ENCODE data around the gene FABP3. TPM values are rescaled to one million over a fixed set of nuclear protein-coding genes. Genes with fewer than 3 reads are reported as not detected.

The FABP3 gene
- total RNA-seq, 2 experiments from 2014 or later, result 0.62 TPM; not detected in 1

DNA sequence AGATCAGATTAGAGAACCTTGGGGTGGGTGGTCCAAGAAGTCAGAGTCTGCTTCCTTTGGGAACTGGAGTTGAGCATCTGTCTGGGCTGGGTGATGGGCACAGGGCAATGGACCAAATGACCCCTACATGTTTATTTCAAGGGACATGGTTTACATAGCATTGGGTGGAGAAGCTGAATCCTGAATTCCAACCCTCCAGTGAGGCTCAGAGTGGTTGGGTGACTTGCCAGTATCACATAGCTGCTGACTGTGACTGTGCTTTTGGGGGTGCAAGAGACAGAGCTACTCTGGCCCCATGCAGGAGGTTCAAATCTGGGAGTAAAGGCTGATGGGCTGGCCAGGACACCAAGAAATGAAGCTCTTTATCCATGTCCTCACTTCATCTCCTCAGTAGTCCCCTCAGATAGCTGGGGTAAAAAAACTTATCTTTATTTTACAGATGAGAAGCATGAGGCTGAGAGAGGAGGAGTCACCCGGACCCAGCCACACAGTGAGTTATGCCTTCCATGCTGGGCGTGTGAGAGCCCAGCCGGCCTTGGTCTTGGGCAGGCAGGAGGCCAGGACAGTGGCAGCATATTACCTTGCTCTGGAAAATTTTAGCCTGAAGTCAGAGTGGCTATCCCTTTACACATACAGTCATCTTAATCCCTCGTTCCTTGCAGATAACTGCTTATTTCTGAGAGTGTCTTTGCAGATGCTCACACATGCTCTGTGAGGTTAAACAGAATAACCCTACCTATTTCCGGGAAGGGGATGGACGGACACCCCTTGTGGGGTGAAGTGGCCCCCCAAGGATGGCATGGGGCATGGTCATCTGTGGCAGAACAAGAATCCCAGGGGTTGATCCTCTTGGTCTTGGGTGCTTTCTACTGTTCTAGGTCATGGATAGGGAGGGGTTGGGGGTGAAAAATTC, 37.3 kb upstream of the FABP3 start:
- peaks cover 50% of the 10 kb centered on the region for H3K27me3 Mint-ChIP-seq
- POLR2A ChIA-PET, result no interaction called here
- H3K4me1 Mint-ChIP-seq, result peaks cover 5% of the 10 kb centered on the region
- H3K4me3 Mint-ChIP-seq, result no peak overlapping the region
- no peaks in the 10 kb centered on the region for H3K36me3 Mint-ChIP-seq
- no peaks in the 10 kb centered on the region for H3K9me3 Mint-ChIP-seq
- no peak for DNase-seq
- no peak overlapping the region for H3K27ac Mint-ChIP-seq
- ATAC-seq (ENCODE audit: low read depth), result no peak

DNA sequence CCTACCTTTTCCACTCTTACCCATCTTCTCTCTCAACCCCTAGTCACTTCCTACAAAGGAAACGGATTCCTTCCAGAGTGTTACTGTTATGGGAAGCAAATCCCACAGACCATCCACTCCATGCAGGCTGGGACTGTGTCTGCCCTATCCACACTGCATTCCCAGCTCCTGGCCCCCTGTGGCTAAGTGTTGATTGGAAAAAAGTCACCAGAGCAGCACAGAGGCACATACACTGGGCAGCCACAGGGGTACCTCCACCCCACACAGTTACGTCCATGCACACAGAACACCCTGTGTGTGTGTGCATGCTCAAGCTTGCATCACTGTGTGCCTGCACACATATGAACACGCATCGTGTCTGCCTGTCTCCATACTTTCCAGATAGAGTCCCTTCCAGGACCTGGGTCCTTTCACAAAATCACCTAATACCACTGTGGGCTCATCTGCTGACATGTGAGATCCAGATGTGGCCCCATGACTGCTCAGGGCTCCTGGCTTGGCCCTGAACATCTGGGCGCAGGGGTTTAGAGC, 36.0 kb upstream of the FABP3 start:
- peaks cover 40% of the 10 kb centered on the region for H3K27me3 Mint-ChIP-seq
- DNase-seq, result no peak
- H3K4me3 Mint-ChIP-seq, result no peak overlapping the region
- POLR2A ChIA-PET, result no interaction called here
- no peaks in the 10 kb centered on the region for H3K36me3 Mint-ChIP-seq
- H3K4me1 Mint-ChIP-seq, result peaks cover 5% of the 10 kb centered on the region
- no peak for ATAC-seq (ENCODE audit: low read depth)
- H3K9me3 Mint-ChIP-seq, result no peaks in the 10 kb centered on the region
- H3K27ac Mint-ChIP-seq, result no peak overlapping the region

DNA sequence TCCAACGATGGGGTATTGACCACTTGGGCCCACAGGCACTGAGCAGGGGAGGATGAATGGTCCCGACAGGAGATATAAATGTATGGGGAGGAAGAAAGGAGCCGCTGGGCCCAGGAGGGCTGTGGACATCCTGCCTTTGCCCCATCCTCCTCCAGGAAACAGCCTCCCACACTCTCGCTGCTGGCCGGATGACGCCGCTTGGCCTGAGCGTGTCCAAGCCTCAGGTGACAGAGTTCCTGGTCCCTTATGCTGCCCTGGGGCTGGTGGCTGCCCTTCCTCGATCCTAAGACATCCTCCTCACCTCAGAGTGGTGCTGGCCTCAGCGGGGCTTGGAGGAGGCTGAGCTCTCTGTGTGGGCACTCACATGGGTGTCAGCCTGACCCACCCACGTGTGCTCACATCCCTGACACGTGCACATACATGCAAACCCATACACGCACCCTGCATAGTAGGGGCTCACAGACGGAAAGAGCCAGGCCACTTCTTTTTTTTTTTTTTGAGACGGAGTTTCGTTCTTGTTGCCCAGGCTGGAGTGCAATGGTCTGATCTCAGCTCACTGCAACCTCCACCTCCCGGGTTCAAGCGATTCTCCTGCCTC, 34.3 kb upstream of the FABP3 start:
- Mint-ChIP-seq H3K9me3 (no peaks in the 10 kb centered on the region), H3K36me3 (no peaks in the 10 kb centered on the region), H3K4me1 (no peaks in the 10 kb centered on the region), H3K27me3 (peaks cover 32% of the 10 kb centered on the region), H3K4me3 (no peak overlapping the region), H3K27ac (no peak overlapping the region)
- ATAC-seq (ENCODE audit: low read depth), result no peak
- no peak for DNase-seq
- POLR2A ChIA-PET, result interaction anchor here (0.7 kb wide), 1 partner anchor 220 kb away, joined by 4 read pairs; no protein-coding TSS in a partner anchor

DNA sequence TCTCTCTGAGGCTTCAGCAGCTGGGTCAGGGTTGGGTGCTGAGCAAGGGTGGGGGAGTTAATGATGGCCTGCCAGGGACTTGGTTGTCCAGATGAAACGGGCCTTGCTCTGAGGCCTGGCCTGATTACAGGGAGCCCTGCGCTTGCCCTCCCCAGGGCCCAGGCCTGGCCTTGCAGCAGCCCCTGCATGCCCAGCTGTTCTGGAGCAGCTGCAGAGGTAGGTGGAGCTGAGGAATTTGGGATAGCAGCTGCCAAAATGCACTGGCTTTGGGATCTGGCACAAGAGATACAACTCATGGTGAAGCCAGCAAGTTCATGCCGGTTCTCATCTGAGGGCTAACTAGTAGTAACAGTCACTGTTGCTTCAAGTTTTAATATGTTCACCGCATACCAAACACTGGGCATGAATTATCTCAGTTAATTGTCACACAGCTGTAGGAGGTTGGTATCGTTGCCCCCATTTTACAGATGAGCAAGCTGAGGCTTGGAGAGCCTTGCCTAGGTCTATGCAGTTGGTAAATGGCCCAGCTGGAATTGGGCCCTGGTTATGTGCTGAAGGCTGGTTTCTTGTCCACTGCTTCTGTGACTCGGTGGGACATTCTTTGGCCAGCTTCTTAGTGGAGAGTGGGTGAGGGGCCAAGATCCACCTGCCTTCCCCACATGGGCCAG, 32.8 kb upstream of the FABP3 start:
- peaks cover 18% of the 10 kb centered on the region for H3K27me3 Mint-ChIP-seq
- no peak for ATAC-seq (ENCODE audit: low read depth)
- no peak for DNase-seq
- POLR2A ChIA-PET, result no interaction called here
- no peaks in the 10 kb centered on the region for H3K9me3 Mint-ChIP-seq
- no peaks in the 10 kb centered on the region for H3K4me1 Mint-ChIP-seq
- no peak overlapping the region for H3K27ac Mint-ChIP-seq
- no peaks in the 10 kb centered on the region for H3K36me3 Mint-ChIP-seq
- no peak overlapping the region for H3K4me3 Mint-ChIP-seq

DNA sequence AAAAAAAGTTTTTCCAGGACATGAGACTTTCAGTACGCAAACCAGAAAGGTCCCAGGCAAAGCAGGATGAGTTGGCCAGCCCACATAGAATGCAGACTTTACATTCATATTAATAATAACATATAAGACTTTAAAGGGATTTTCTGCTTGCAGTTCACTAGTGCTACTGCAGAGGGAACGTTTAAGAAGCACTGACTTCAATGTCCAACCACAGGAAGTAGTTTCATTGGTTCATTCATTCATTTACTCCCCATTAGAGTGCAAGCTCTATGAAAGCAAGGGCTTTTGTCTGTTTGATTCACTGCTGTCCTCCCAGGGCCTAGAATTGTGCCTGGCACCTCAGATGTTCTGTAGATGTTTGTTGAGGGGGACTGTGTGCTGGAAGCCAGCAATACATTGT, 28.4 kb upstream of the FABP3 start:
- no peak for ATAC-seq (ENCODE audit: low read depth)
- H3K4me3 Mint-ChIP-seq, result no peak overlapping the region
- H3K36me3 Mint-ChIP-seq, result no peaks in the 10 kb centered on the region
- no peaks in the 10 kb centered on the region for H3K9me3 Mint-ChIP-seq
- H3K4me1 Mint-ChIP-seq, result peaks cover 6% of the 10 kb centered on the region
- POLR2A ChIA-PET, result no interaction called here
- DNase-seq, result no peak
- H3K27ac Mint-ChIP-seq, result no peak overlapping the region
- peaks cover 5% of the 10 kb centered on the region for H3K27me3 Mint-ChIP-seq

DNA sequence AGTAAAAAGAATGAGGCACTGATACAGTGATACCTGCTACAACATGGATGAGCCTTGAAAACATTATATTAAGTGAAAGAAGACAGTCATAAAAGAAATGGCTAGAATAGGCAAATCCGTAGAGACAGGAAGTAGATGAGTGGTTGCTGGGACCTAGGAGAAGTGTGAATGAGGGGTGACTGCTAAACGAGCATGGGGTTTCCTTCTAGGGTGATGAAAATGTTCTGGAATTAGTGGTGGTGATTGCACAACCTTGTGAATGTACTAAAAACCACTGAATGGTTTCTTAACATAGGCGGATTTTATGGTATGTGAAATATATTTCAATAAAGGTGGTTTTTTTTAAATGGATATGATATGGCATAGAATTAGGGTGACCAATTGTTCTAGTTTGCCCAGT, 27.5 kb upstream of the FABP3 start:
- no peaks in the 10 kb centered on the region for H3K9me3 Mint-ChIP-seq
- no peak overlapping the region for H3K4me3 Mint-ChIP-seq
- peaks cover 8% of the 10 kb centered on the region for H3K4me1 Mint-ChIP-seq
- ATAC-seq (ENCODE audit: low read depth) (no peak), DNase-seq (no peak)
- no peaks in the 10 kb centered on the region for H3K36me3 Mint-ChIP-seq
- POLR2A ChIA-PET, result no interaction called here
- H3K27me3 Mint-ChIP-seq, result peaks cover 5% of the 10 kb centered on the region
- H3K27ac Mint-ChIP-seq, result no peak overlapping the region

DNA sequence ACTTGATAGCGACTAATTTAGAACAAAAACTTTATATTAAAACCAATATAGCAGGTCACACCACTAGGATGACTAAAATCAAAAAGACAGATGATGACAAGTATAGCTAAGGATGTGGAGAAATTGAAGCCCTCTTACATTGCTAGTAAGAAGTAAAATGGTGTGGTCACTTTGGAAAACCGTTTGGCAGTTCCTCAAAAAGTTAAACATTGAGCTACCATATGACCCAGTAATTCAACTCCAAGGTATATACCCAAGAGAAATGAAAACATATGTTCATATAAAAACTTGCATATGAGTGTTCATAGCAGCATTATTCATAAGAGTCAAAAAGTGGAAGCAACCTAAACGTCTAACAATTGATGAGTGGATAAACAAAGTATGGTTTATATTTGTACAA, 27.1 kb upstream of the FABP3 start:
- no peak for DNase-seq
- Mint-ChIP-seq H3K36me3 (no peaks in the 10 kb centered on the region), H3K4me1 (peaks cover 10% of the 10 kb centered on the region), H3K9me3 (no peaks in the 10 kb centered on the region), H3K27ac (no peak overlapping the region), H3K27me3 (peaks cover 5% of the 10 kb centered on the region), H3K4me3 (no peak overlapping the region)
- POLR2A ChIA-PET, result no interaction called here
- ATAC-seq (ENCODE audit: low read depth), result no peak

DNA sequence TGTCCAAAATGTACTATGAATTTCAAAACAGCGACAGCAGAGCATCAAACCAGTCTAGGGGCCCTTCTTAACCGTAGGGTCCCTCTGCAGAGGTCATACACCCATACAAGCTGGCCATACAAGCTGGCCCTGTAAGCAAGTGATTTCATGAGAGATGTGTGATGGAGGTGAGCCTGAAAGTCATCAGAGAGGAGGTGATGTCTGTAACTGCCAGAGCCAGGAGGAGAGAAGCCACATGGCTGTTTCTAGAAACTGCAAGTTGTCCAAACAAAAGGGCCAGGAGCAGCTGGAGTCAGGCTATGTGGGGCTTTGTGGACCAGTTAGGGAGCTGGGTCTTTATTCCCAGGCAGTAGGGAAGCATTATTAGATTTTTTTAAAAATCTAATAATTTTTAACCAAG, 25.4 kb upstream of the FABP3 start:
- H3K4me1 Mint-ChIP-seq, result peaks cover 16% of the 10 kb centered on the region
- no peaks in the 10 kb centered on the region for H3K36me3 Mint-ChIP-seq
- no peak overlapping the region for H3K27ac Mint-ChIP-seq
- no peak for DNase-seq
- ATAC-seq (ENCODE audit: low read depth), result no peak
- H3K9me3 Mint-ChIP-seq, result no peaks in the 10 kb centered on the region
- no peaks in the 10 kb centered on the region for H3K27me3 Mint-ChIP-seq
- POLR2A ChIA-PET, result no interaction called here
- no peak overlapping the region for H3K4me3 Mint-ChIP-seq

DNA sequence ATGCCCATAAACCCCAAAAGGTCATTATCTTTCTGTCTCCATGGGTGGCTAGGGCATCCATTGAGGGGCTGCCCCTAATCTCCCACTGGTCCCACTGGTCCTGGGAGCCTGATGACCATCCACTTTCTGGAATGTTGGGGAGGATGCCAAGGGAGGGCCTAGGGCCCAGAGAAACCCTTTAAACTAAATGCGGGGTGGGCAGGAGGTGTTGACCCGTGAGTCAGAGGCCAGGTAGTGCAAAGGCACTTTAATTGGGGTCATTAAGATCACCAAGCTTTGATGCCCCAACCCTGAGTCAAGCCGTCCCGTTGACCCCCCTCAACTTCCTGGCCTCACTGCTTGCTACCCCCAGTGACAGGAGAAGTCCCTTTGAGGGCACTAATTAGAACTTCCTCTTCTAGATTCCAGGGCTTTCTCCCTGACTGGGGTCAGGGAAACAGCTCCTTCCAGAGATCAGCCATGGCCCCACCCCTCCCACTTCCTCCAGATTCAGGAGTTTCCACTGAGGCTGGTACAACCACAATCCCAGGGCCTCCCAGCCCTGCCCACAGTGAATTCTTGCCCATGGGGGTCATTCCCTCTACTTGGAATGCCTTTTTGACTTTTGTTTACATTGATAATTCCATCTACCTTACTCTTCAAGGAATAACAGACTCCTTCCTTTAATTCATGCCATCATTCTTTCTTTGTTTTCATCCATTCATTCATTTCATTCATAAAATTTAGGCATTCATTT, 24.7 kb upstream of the FABP3 start:
- H3K4me1 Mint-ChIP-seq, result peaks cover 16% of the 10 kb centered on the region
- DNase-seq (no peak), ATAC-seq (ENCODE audit: low read depth) (no peak)
- H3K36me3 Mint-ChIP-seq, result no peaks in the 10 kb centered on the region
- no peaks in the 10 kb centered on the region for H3K9me3 Mint-ChIP-seq
- no peak overlapping the region for H3K4me3 Mint-ChIP-seq
- H3K27me3 Mint-ChIP-seq, result no peaks in the 10 kb centered on the region
- POLR2A ChIA-PET, result no interaction called here
- H3K27ac Mint-ChIP-seq, result no peak overlapping the region

DNA sequence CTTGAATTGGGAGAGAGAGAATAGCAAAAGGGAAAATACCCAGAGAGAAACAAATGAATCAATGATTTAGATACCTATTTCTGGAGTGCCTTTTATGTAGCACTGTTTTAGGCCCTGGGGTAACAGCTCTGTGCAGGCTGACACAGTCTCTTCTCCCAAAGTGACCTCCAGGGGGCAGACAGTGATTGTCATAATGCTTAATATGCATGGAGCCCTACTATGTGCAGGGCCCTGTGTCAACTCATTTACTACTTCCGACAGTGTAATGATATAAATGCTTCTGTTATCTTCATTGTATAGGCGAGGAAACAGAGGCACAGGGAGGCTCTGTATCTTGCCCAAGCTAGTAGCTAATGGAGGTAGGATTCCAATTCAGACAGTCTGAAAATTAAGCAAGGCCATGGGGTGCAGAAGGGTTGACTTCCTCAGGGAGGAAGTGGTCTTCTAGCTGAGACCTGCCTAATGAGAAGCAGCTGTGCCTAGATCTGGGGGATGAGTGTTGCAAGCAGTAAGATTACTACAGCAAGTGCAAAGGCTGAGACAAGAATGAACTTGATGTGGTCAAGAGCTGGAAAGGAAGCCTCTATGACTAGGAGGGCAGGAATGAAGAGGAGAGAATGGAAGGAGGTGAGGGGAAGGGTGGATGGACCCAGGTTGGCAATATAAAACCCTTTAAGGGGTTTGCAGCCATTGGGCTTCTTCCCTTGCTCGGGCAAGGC, 23.9 kb upstream of the FABP3 start:
- DNase-seq (no peak), ATAC-seq (ENCODE audit: low read depth) (no peak)
- Mint-ChIP-seq H3K27me3 (no peaks in the 10 kb centered on the region), H3K27ac (no peak overlapping the region), H3K36me3 (no peaks in the 10 kb centered on the region), H3K9me3 (no peaks in the 10 kb centered on the region), H3K4me3 (no peak overlapping the region), H3K4me1 (peaks cover 16% of the 10 kb centered on the region)
- POLR2A ChIA-PET, result no interaction called here

DNA sequence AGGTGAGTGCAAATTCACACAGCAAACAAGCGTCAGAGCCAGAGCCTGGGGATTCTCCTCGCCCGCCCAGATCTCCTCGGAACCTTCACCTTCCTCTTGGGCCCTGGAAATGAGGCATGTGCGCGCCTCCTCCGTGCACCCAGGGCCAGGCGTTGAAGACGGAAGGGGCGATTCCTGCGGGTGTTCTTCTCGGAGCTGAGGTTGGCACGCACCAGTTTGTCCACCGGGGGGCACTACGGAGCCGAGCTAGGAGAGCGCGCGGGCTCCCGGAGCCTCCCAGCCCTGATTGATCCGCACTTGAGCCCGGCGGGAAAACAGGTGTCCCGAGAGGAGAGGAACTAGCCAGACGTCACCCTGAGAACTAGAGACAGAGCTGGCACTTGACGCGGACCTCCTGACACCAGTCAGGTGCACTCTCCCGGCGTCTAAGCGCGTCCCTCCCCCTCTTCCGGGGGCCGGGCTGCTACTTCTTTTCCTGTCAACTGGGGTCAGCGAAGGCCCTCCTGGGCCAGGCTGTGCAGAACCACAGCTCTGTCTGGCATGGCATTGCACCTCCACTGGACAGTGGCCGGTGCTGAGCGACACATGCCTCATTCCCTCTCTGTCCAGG, 21.8 kb upstream of the FABP3 start:
- DNase-seq (peak; percentile 86), ATAC-seq (ENCODE audit: low read depth) (peak; percentile 93)
- H3K27me3 Mint-ChIP-seq, result no peaks in the 10 kb centered on the region
- H3K4me1 Mint-ChIP-seq, result peaks cover 12% of the 10 kb centered on the region
- peak overlapping the region; percentile 78 for H3K27ac Mint-ChIP-seq
- peak overlapping the region; percentile 82 for H3K4me3 Mint-ChIP-seq
- H3K9me3 Mint-ChIP-seq, result no peaks in the 10 kb centered on the region
- POLR2A ChIA-PET, result no interaction called here
- no peaks in the 10 kb centered on the region for H3K36me3 Mint-ChIP-seq

DNA sequence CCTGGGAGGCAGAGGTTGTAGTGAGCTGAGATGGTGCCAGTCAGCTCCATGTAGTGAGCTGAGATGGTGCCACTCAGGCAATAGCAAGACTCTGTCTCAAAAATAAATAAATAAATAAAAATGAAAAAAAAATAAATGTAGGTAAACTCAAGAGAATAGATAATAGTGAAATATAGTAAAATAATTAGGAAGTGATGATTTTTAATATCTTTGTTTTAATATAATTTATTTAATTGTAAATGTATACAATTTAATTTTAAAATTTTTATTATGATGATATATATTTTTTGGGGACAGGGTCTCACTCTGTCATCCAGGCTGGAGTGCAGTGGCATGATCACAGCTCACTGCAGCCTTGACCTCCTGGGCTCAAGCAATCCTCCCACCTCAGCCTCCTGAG, 20.6 kb upstream of the FABP3 start:
- Mint-ChIP-seq H3K27ac (no peak overlapping the region), H3K4me1 (peaks cover 12% of the 10 kb centered on the region), H3K4me3 (no peak overlapping the region), H3K9me3 (no peaks in the 10 kb centered on the region), H3K36me3 (no peaks in the 10 kb centered on the region), H3K27me3 (no peaks in the 10 kb centered on the region)
- POLR2A ChIA-PET, result no interaction called here
- ATAC-seq (ENCODE audit: low read depth) (no peak), DNase-seq (no peak)
